ENCODE results near the gene ZNF804A.
A peak's percentile ranks its signal among the peaks of the same experiment; 100 is the strongest.

ZNF804A gene

GRCh38 chr2:184637781-184638180, 39.5 kb downstream of the ZNF804A start:
- no peak for FAIRE-seq

GRCh38 chr2:184644685-184645084, 46.4 kb downstream of the ZNF804A start:
- TF ChIP-seq SPI1 (IDR thresholded peaks at IDR 0.05; ENCODE audit: low read depth, low read length) (no peak), PAX5 (IDR thresholded peaks at IDR 0.05; ENCODE audit: insufficient read depth, low read length, severe bottlenecking) (no peak), POLR2A (IDR thresholded peaks at IDR 0.05; ENCODE audit: low read depth, low read length) (no peak), TAF1 (IDR thresholded peaks at IDR 0.05; ENCODE audit: low read depth, low read length) (no peak), POLR2AphosphoS5 (IDR thresholded peaks at IDR 0.05; ENCODE audit: low read depth, low read length) (no peak), POU2F2 (IDR thresholded peaks at IDR 0.05; ENCODE audit: low read depth, low read length) (no peak)
- DNase-seq (ENCODE audit: insufficient read length, low spot score) (no peak), FAIRE-seq (no peak)

More at GRCh38 chr2:184637781-184638180, 39.5 kb downstream of the ZNF804A start:
- no peak for DNase-seq (ENCODE audit: insufficient read length, low spot score)
- TF ChIP-seq POU2F2 (IDR thresholded peaks at IDR 0.05; ENCODE audit: low read depth, low read length), result no peak
- TF ChIP-seq PAX5 (IDR thresholded peaks at IDR 0.05; ENCODE audit: insufficient read depth, low read length, severe bottlenecking), result no peak
- TF ChIP-seq TAF1 (IDR thresholded peaks at IDR 0.05; ENCODE audit: low read depth, low read length), result no peak
- no peak for TF ChIP-seq POLR2AphosphoS5 (IDR thresholded peaks at IDR 0.05; ENCODE audit: low read depth, low read length)
- no peak for TF ChIP-seq POLR2A (IDR thresholded peaks at IDR 0.05; ENCODE audit: low read depth, low read length)

- DNase-seq (ENCODE audit: insufficient read length, low spot score) (no peak), FAIRE-seq (peak; percentile 72)
- no peak for TF ChIP-seq POLR2A (IDR thresholded peaks at IDR 0.05; ENCODE audit: low read depth, low read length)
- TF ChIP-seq PAX5 (IDR thresholded peaks at IDR 0.05; ENCODE audit: insufficient read depth, low read length, severe bottlenecking), result no peak
- TF ChIP-seq POLR2AphosphoS5 (IDR thresholded peaks at IDR 0.05; ENCODE audit: low read depth, low read length), result no peak
- TF ChIP-seq SPI1 (IDR thresholded peaks at IDR 0.05; ENCODE audit: low read depth, low read length), result no peak
- TF ChIP-seq TAF1 (IDR thresholded peaks at IDR 0.05; ENCODE audit: low read depth, low read length), result no peak
- no peak for TF ChIP-seq POU2F2 (IDR thresholded peaks at IDR 0.05; ENCODE audit: low read depth, low read length)
These were observed 47.8 kb downstream of the ZNF804A start for GRCh38 chr2:184646177-184646576.

- FAIRE-seq, result no peak
- TF ChIP-seq SPI1 (IDR thresholded peaks at IDR 0.05; ENCODE audit: low read depth, low read length) (no peak), POLR2AphosphoS5 (IDR thresholded peaks at IDR 0.05; ENCODE audit: low read depth, low read length) (no peak), PAX5 (IDR thresholded peaks at IDR 0.05; ENCODE audit: insufficient read depth, low read length, severe bottlenecking) (no peak), TAF1 (IDR thresholded peaks at IDR 0.05; ENCODE audit: low read depth, low read length) (no peak), POU2F2 (IDR thresholded peaks at IDR 0.05; ENCODE audit: low read depth, low read length) (no peak), POLR2A (IDR thresholded peaks at IDR 0.05; ENCODE audit: low read depth, low read length) (no peak)
- DNase-seq (ENCODE audit: insufficient read length, low spot score), result no peak
These were observed 48.3 kb downstream of the ZNF804A start for GRCh38 chr2:184646593-184646992.

GRCh38 chr2:184654945-184655344, 56.6 kb downstream of the ZNF804A start:
- DNase-seq (ENCODE audit: insufficient read length, low spot score) (no peak), FAIRE-seq (no peak)
- TF ChIP-seq SPI1 (IDR thresholded peaks at IDR 0.05; ENCODE audit: low read depth, low read length) (no peak), POU2F2 (IDR thresholded peaks at IDR 0.05; ENCODE audit: low read depth, low read length) (no peak), POLR2AphosphoS5 (IDR thresholded peaks at IDR 0.05; ENCODE audit: low read depth, low read length) (no peak), PAX5 (IDR thresholded peaks at IDR 0.05; ENCODE audit: insufficient read depth, low read length, severe bottlenecking) (no peak), TAF1 (IDR thresholded peaks at IDR 0.05; ENCODE audit: low read depth, low read length) (no peak), POLR2A (IDR thresholded peaks at IDR 0.05; ENCODE audit: low read depth, low read length) (no peak)

GRCh38 chr2:184677171-184677570, 78.8 kb downstream of the ZNF804A start:
- DNase-seq (ENCODE audit: insufficient read length, low spot score) (no peak), FAIRE-seq (no peak)
- TF ChIP-seq SPI1 (IDR thresholded peaks at IDR 0.05; ENCODE audit: low read depth, low read length) (no peak), POU2F2 (IDR thresholded peaks at IDR 0.05; ENCODE audit: low read depth, low read length) (no peak), PAX5 (IDR thresholded peaks at IDR 0.05; ENCODE audit: insufficient read depth, low read length, severe bottlenecking) (no peak), TAF1 (IDR thresholded peaks at IDR 0.05; ENCODE audit: low read depth, low read length) (no peak), POLR2A (IDR thresholded peaks at IDR 0.05; ENCODE audit: low read depth, low read length) (no peak), POLR2AphosphoS5 (IDR thresholded peaks at IDR 0.05; ENCODE audit: low read depth, low read length) (no peak)

- DNase-seq (ENCODE audit: insufficient read length, low spot score) (no peak), FAIRE-seq (no peak)
- no peak for TF ChIP-seq POLR2A (IDR thresholded peaks at IDR 0.05; ENCODE audit: low read depth, low read length)
- TF ChIP-seq PAX5 (IDR thresholded peaks at IDR 0.05; ENCODE audit: insufficient read depth, low read length, severe bottlenecking), result no peak
These were observed 81.1 kb downstream of the ZNF804A start for GRCh38 chr2:184679219-184680018.

- no peak for TF ChIP-seq POU2F2 (IDR thresholded peaks at IDR 0.05; ENCODE audit: low read depth, low read length)
- TF ChIP-seq POLR2AphosphoS5 (IDR thresholded peaks at IDR 0.05; ENCODE audit: low read depth, low read length), result no peak
- no peak for TF ChIP-seq TAF1 (IDR thresholded peaks at IDR 0.05; ENCODE audit: low read depth, low read length)
- no peak for TF ChIP-seq POLR2A (IDR thresholded peaks at IDR 0.05; ENCODE audit: low read depth, low read length)
- no peak for TF ChIP-seq PAX5 (IDR thresholded peaks at IDR 0.05; ENCODE audit: insufficient read depth, low read length, severe bottlenecking)
- no peak for TF ChIP-seq SPI1 (IDR thresholded peaks at IDR 0.05; ENCODE audit: low read depth, low read length)
- no peak for FAIRE-seq
- DNase-seq (ENCODE audit: insufficient read length, low spot score), result no peak
These were observed 82.5 kb downstream of the ZNF804A start for GRCh38 chr2:184680825-184681224.

- FAIRE-seq (no peak), DNase-seq (ENCODE audit: insufficient read length, low spot score) (no peak)
- TF ChIP-seq POLR2AphosphoS5 (IDR thresholded peaks at IDR 0.05; ENCODE audit: low read depth, low read length) (no peak), TAF1 (IDR thresholded peaks at IDR 0.05; ENCODE audit: low read depth, low read length) (no peak), PAX5 (IDR thresholded peaks at IDR 0.05; ENCODE audit: insufficient read depth, low read length, severe bottlenecking) (no peak), POU2F2 (IDR thresholded peaks at IDR 0.05; ENCODE audit: low read depth, low read length) (no peak), POLR2A (IDR thresholded peaks at IDR 0.05; ENCODE audit: low read depth, low read length) (no peak), SPI1 (IDR thresholded peaks at IDR 0.05; ENCODE audit: low read depth, low read length) (no peak)
These were observed 83.5 kb downstream of the ZNF804A start for GRCh38 chr2:184681642-184682321.

Measured in GM12891 (cell line).